HT1080 (cell line): ENCODE measurements around the gene COQ3. TPM values are rescaled to one million over a fixed set of nuclear protein-coding genes. Genes with fewer than 3 reads are reported as not detected.
"Not testable (repeated sequence)": the region's sequence is repeated elsewhere in the genome, so short reads cannot be mapped to it uniquely, and the experiment has no call there.

Experiments used
- DNase-seq: peaks from one replicate; pipeline ENCODE4 v3.0.0-alpha.2; 2015; ENCODE audit warnings: low read depth
- total RNA-seq: library from RNA; depleted of rRNA; stranded (reverse); fragments of >200 nt; shearing (Covaris generic); gene quantifications from 2 replicates; pipeline ENCODE4 v1.2.3, GENCODE V29; 2014

COQ3 gene
- total RNA-seq, 1 experiment from 2014 or later, result 15.3 TPM

- no peak for DNase-seq
Observed at GRCh38 chr6:99384507-99384906, 9.5 kb downstream of the COQ3 start.

GRCh38 chr6:99378636-99379035 is 15.4 kb downstream of the COQ3 start:
- no peak for DNase-seq

- no peak for DNase-seq
Observed at GRCh38 chr6:99369533-99369932, 24.5 kb downstream of the COQ3 start.

- peak; percentile 14 for DNase-seq
Observed at GRCh38 chr6:99366852-99367251, 27.1 kb downstream of the COQ3 start.

- no peak for DNase-seq
Observed at GRCh38 chr6:99364026-99364425, 30.0 kb downstream of the COQ3 start.

GRCh38 chr6:99362678-99363268 is 31.2 kb downstream of the COQ3 start:
- no peak for DNase-seq

- DNase-seq, result no peak
Observed at GRCh38 chr6:99359800-99360199, 34.2 kb downstream of the COQ3 start.

- no peak for DNase-seq
Observed at GRCh38 chr6:99356641-99357040, 37.4 kb downstream of the COQ3 start.

GRCh38 chr6:99354983-99355382 is 39.0 kb downstream of the COQ3 start:
- DNase-seq, result no peak

GRCh38 chr6:99353126-99353525 is 40.9 kb downstream of the COQ3 start:
- DNase-seq, result no peak

- no peak for DNase-seq
Observed at GRCh38 chr6:99350573-99350972, 43.4 kb downstream of the COQ3 start.

GRCh38 chr6:99349171-99350141 is 44.5 kb downstream of the COQ3 start, which contains the start of gene FAXC:
TSS of gene FAXC (minus strand) at chr6:99349674. CDS start at chr6:99349372, 302 bp downstream.
- DNase-seq, result peak; percentile 40

- DNase-seq, result no peak
Observed at GRCh38 chr6:99348288-99349170, 45.5 kb downstream of the COQ3 start.

- no peak for DNase-seq
Observed at GRCh38 chr6:99347804-99348203, 46.2 kb downstream of the COQ3 start.

- DNase-seq, result no peak
Observed at GRCh38 chr6:99346595-99346994, 47.4 kb downstream of the COQ3 start.

GRCh38 chr6:99345164-99345563 is 48.8 kb downstream of the COQ3 start:
- DNase-seq, result no peak

GRCh38 chr6:99344289-99344688 is 49.7 kb downstream of the COQ3 start:
- peak; percentile 94 for DNase-seq

GRCh38 chr6:99341862-99342455 is 52.0 kb downstream of the COQ3 start:
- no peak for DNase-seq

GRCh38 chr6:99338188-99338587 is 55.8 kb downstream of the COQ3 start:
- no peak for DNase-seq

- not testable (repeated sequence) for DNase-seq
Observed at GRCh38 chr6:99335298-99335697, 58.7 kb downstream of the COQ3 start.

GRCh38 chr6:99334526-99335127 is 59.4 kb downstream of the COQ3 start:
- peak; percentile 63 for DNase-seq
